HG03196 (cell line): ENCODE measurements around the gene TMA7B.

Experiments used
- ATAC-seq: cut with Tn5 transposase; IDR thresholded peaks from one replicate; pipeline ENCODE4 v1.9.1; 2021; ENCODE audit not compliant: unreplicated experiment

Gene TMA7B

DNA sequence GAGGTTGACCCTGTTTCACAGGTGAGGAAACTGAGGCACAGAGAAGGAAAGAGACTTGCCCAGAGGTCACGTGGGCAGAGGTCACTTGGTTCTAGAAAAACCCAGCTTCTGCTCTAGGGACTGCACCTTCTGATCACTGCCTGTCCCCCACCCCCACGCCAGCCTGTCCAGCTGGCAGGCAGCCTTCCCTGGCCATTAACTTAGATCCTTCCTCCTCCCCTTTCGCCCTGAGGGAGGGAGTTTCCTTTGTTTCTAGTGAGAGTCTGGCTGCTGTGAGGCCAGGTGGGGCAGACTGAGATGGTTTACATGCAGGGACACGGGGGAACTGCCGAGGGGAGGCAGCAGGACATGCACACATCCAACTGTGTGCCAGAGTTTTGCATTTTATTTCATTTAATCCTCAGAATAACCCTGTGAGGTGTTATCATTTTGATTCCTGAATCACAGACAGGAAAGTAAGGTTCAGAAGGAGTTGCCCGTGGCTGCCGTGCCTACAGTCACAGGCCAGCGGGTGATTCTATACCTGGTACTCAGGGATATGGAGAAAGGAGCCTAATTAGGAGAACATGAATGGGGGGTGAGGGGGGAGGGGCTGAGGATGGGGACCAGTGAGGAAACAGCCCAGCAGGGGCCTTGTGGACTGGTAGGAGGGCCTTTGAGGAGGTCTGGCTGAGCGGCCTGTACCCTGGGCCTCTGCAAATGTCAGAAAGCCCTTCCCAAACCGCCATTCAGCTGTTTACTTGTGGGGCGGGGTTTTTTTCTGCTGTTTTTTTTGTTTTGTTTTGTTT is 37.9 kb downstream of the TMA7B start:
- no peak for ATAC-seq

DNA sequence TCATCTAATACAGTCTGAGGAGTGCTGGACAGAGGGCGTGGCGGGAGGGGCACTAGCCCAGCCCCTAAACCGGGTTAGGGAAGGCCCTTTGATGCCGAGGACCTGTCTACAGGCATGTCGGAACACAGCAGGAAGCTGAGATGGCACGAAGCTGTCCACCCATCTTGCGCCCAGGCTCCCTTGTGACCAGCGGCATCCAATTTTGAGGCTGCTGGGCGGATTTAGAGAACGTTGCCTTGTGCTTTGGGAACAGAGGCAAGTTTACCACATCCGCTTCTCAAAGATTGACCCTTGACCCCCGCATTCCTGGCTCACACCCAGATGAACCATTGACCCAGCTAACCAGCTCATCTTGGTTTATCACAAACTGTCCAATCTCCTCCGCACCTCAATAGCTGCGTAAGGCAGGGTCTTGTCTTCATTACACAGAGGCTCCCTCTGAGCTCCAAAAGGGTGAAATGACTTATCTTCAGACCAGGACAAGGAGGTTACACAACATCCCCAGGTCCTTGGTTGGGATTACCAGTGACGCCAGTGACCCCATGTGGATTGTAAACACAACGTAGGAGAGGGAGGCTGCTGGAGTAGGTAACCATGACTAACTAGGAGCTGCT is 39.1 kb downstream of the TMA7B start:
- no peak for ATAC-seq

DNA sequence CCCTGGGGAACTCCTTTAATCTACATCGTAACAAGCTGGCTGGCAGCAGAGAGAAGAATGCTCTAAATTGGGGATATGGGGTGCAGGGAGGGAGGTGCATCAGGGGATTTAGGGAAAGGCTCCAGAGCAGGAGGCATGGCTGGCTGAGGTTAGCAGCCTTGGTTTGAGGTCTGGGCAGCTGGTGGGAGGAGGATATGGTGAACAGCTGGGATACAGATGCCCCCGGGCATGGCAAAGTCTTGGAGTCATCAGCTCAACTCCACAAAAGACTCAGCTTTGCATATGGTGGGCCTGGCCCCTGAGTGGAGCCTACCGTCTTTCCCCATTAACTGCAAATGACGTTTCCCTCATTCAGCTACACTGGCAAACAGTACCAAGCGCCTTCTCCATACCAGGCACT is 40.0 kb downstream of the TMA7B start:
- ATAC-seq: no peak

DNA sequence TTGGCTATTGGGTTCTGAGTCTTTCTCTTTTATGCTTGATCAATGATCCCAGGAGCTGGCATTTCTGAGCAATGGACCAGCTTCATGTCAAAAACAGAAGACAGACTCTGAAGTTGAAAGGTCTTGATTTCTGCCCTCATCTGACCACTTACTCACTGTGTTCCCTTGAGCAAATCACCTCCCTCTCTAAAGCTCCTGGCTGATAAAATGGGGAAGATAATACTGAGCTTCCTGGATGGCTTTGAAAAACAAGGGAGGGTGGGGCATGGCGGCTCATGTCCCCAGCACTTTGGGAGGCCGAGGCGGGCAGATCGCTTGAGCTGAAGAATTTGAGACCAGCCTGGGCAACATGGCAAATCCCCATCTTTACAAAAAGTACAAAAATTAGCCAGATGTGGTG is 40.9 kb downstream of the TMA7B start:
- no peak for ATAC-seq

DNA sequence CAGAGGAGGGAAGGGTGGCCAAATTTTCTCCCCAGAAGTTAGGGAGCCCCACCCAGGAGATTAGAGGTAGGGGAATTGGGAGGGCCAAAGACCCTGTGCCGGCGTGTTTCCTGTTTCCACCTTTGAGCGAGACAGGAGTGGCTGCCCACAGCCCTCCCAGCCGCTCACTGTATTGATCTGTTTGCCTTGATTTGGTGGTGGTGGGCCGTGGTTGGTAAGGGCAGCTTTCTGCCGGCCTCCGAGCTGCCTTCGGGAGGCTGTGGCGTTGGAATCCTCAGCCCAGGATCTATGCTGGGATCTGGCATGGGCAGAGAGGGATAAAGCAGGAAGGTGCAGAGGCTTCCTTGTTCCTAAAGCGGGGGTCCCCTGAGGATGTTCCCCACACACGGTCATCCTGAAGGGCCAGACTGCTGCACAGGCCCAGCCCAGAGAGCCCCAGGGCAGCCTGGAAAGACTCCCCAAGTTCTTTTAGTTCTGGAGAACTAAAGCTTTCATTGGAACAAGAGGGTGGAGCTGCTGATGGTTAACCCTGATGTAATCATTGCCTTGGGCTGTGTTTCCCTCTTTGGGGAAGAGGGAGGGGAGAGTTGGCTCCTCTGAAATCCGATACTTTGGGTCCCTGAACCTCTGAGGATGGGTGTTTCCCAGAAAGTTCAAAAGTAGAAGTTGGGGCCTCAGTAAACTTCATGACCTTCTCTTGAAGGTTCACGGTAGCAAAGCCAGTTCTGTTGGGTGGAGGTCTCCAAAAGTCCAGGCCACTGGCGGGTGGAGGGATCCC is 41.8 kb downstream of the TMA7B start:
- no peak for ATAC-seq

DNA sequence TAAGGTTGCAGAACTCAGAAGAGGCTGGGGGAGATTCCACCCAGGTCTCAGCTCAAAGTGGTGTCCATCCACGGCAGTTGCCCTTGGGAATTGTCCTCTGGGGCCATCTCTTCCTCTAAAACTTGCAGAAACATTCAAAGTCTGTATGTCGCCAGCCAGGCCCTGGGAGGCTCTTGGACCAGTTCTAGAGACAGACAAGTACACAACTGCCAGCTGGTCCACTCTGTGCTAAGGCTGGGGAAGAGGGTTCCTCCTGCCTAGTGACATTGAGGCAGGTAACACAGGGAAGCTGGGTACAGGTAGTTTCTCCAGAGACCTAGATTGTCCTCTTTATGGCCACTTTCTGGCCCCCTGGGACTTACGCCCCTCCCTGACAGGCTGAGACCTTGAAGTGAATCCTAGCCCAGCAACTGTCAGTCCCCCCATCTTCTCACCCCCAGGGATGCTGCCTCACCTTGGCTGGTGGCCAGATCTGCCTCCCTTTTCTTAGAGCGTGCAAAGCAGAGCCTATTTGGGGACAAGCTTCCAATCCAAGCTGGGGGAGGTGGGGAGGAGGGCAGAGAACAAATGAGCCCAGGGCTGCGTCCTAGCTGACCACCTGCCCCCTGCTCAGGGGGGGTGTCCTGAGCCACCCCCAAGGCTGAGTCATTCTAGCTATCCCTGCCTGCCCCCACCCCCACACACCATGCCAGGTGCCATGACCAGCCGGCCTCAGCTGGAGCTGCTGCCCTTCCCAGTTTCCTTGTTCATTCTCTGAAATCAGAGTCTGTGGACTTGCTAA is 42.9 kb downstream of the TMA7B start:
- ATAC-seq: no peak

DNA sequence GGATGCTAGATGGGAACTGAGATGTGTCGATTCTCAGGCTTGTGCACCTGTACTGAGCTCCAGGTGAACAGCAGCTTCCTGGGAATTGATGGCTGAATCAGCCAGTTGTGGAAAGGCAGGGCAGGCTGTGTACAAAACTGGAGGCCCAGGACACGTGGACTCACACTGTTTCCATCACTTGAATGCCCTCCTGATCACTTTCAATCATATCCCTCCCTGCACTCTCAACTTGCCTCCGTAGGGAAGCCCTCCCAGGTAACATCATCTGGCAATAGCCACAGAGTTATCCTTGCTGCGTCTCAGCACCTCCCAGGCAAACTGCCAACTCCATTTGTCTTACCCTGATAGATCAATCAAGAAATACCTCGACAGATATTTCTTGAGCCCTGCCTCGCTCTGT is 44.6 kb downstream of the TMA7B start:
- no peak for ATAC-seq

DNA sequence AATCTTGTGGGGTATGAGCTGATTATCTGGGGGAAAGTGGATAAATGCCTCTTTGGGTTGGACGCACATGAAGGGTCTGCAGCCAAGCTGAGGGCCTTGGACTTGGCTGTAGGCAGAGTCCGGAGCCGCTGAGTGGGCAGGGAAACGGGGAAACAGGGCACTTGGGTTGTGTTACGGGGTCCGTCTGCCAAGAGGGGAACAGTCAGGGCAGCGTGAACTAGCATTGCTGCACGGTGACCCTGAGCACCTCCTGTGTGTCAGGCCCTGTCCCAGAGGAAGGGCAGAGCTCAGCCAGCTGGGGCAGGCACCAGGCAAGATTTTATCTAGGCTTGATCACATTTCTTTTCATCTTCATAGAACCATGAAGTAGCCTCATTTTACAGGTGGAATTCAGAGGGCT is 46.4 kb downstream of the TMA7B start:
- no peak for ATAC-seq

DNA sequence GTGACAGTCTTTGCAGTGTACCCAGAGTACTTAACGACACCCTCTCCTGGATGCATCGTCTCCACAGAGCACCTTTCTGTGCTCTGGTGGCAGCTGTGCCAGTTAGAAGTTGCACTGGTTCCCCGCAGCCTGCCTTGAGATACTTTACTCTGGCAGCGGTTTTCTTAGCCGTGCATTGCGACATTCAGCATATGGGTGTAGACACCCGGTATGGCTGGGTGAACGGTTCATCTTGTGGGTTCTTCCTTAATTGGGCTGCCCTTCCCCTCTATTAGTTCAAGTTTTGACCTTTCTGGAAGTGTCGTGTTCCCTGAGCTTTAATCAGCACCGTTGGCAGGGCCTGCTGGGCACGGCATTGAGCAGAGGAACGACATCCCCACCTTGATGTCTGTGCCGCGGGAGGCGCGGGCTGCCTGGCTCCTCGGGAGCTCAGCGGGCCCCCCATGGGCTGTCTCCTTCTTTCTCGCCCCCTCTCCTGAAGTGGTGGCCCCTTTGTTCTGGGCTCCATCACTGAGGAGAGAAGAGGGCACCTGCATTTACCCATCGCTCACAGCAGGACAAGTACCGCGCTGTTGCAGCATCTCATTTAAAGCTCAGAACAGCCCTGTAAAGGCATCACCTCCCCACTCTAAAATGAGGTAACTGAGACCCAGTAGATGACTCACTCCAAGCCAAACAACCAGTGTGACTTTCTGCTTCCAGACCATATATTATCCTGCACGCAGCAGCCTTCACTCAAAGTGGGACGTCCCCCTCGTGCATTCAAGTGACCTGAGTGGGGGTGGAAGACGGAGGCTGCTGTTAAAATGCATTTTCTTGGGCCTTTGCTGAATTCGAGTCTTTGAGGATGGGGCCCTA is 47.9 kb downstream of the TMA7B start:
- no peak for ATAC-seq

DNA sequence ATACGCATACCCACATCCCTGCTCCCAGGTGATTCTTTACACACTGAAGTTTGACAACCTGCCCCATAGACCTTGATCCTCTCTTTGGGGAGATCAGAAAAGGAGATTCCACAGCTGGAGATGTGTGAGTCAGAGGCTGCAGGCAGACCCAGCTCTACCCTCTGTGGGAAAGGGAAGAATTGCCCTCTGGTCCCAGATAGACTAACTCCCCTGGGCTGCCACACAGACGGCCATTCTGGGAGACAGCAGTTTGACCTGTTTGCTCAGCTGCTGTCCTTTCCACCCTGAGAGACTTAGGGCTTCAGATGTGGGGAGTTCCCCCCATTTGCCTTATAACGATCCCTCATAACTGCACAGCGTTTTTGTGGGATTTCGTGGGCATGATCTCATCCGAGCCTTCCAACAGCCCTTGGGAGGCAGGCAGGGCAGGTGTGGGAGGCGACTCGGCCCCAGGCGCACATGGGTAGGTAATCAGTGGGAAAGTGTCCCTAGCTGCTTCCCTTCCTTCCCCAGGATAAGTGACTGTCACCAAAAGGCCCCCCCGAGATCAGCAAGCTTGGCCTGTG is 48.6 kb downstream of the TMA7B start:
- ATAC-seq: no peak

DNA sequence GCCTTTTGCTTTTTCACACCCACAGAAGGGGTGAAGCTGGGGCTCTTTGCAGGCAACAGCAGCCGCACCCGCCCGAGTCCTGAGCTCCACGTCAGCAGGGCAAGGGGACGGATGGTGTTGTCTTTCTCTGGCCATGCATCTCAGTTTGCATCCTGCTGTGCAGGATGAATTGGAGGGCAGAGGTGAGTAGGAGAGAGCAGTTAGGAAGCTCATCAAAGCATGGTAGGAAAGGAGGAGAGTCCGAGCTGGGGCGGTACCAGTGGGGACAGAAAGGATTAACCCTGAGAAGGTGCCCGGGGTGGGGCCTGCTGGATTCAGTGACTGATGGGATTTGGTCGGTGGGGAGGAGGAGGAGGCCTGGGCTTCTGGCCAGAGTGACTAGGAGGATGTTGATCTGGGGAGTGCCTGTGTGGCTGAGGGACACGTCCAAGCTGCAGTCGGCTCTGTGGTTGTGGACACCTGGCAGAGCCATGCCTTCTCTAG is 49.1 kb downstream of the TMA7B start:
- ATAC-seq: no peak

DNA sequence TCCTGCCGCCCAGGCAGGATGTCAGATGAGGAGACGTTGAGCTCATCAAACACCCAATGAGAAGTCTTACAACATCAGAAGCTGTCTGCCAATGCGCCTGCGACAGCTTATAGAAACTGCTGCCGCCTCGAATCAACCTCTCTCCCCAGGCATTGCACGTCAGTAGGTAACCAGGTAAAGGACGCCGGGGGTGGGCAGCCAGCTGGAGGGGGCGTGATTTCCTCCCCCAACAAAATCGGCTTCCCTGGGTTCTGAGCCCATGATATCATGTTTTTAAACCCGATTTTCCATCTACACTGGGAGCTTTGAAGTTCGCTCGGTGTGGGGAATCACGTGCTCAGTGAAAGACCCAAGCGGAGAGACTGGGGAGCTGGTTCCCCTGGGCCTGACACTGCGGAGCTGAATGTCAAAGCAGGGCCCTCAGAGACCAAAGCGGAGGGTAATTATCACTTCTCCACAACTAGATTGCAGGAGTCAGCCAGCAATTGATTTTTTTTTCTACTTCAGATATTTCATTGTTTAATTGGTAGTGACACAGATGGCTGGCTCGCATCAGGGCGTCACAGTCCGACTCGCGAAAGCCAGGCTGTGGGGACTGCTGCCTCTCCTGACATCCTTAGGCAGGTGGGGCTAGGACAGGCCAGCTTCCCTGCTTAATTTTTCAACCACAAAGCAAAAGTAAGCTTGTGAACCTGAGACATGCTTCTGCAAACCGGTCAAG is 49.9 kb downstream of the TMA7B start:
- no peak for ATAC-seq

DNA sequence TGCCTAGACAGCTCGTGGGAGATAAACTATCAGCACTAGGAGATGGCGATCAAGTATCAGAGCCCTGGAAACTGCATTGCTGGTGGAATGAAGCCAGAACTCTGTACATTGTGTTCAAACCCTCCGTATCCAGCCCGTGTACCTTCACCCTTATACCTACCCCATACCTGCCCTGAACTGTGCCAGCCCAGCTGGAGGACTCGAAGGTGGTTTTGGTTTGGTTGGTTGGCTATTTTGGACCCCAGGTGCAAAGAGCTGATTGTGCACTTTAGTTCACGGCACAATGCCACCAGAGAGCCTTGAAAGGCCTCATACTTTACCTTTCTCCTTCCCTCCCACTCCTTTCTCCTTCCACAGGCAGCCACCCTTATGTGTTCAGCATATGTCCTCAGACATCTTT is 50.5 kb downstream of the TMA7B start:
- ATAC-seq: no peak
